ENCODE data around the gene POU5F1. TPM values are rescaled to one million over a fixed set of nuclear protein-coding genes. Genes with fewer than 3 reads are reported as not detected.
A peak's percentile ranks its signal among the peaks of the same experiment; 100 is the strongest.

POU5F1 gene
- total RNA-seq, 1 donor from 2014 or later = not detected

GRCh38 chr6:31118178-31118577 is 52.3 kb downstream of the POU5F1 start:
- H3K9me3 Mint-ChIP-seq (ENCODE audit: unreplicated experiment) = no peaks in the 10 kb centered on the region
- peaks cover 39% of the 10 kb centered on the region for H3K4me1 Mint-ChIP-seq (ENCODE audit: unreplicated experiment)
- H3K4me3 Mint-ChIP-seq (ENCODE audit: unreplicated experiment) = no peak overlapping the region
- no peaks in the 10 kb centered on the region for H3K36me3 Mint-ChIP-seq (ENCODE audit: unreplicated experiment)
- TF ChIP-seq CTCF (IDR thresholded peaks at IDR 0.05) = no peak
- no peak for DNase-seq (ENCODE audit: extremely low spot score, unreplicated experiment)
- no peak overlapping the region for H3K27ac Mint-ChIP-seq (ENCODE audit: unreplicated experiment)
- H3K27me3 Mint-ChIP-seq (ENCODE audit: unreplicated experiment) = no peaks in the 10 kb centered on the region

GRCh38 chr6:31116661-31117385 is 53.7 kb downstream of the POU5F1 start:
- H3K4me3 Mint-ChIP-seq (ENCODE audit: unreplicated experiment) = no peak overlapping the region
- no peak for DNase-seq (ENCODE audit: extremely low spot score, unreplicated experiment)
- no peaks in the 10 kb centered on the region for H3K27me3 Mint-ChIP-seq (ENCODE audit: unreplicated experiment)

GRCh38 chr6:31115941-31116560 is 54.4 kb downstream of the POU5F1 start:
- H3K4me3 Mint-ChIP-seq (ENCODE audit: unreplicated experiment) = no peak overlapping the region
- H3K9me3 Mint-ChIP-seq (ENCODE audit: unreplicated experiment) = no peaks in the 10 kb centered on the region
- H3K27ac Mint-ChIP-seq (ENCODE audit: unreplicated experiment) = peak overlapping the region; percentile 52
- no peak for TF ChIP-seq CTCF (IDR thresholded peaks at IDR 0.05)
- no peaks in the 10 kb centered on the region for H3K36me3 Mint-ChIP-seq (ENCODE audit: unreplicated experiment)
- DNase-seq (ENCODE audit: extremely low spot score, unreplicated experiment) = no peak
- H3K4me1 Mint-ChIP-seq (ENCODE audit: unreplicated experiment) = peaks cover 34% of the 10 kb centered on the region
- no peaks in the 10 kb centered on the region for H3K27me3 Mint-ChIP-seq (ENCODE audit: unreplicated experiment)

More at GRCh38 chr6:31116661-31117385, 53.7 kb downstream of the POU5F1 start:
- no peak for TF ChIP-seq CTCF (IDR thresholded peaks at IDR 0.05)
- Mint-ChIP-seq H3K9me3 (ENCODE audit: unreplicated experiment) (no peaks in the 10 kb centered on the region), H3K4me1 (ENCODE audit: unreplicated experiment) (peaks cover 34% of the 10 kb centered on the region), H3K36me3 (ENCODE audit: unreplicated experiment) (no peaks in the 10 kb centered on the region), H3K27ac (ENCODE audit: unreplicated experiment) (no peak overlapping the region)

GRCh38 chr6:31114970-31115849 is 55.3 kb downstream of the POU5F1 start:
- Mint-ChIP-seq H3K27me3 (ENCODE audit: unreplicated experiment) (peaks cover 5% of the 10 kb centered on the region), H3K4me3 (ENCODE audit: unreplicated experiment) (peak overlapping the region; percentile 52), H3K36me3 (ENCODE audit: unreplicated experiment) (no peaks in the 10 kb centered on the region), H3K27ac (ENCODE audit: unreplicated experiment) (peak overlapping the region; percentile 95), H3K4me1 (ENCODE audit: unreplicated experiment) (peaks cover 34% of the 10 kb centered on the region), H3K9me3 (ENCODE audit: unreplicated experiment) (no peaks in the 10 kb centered on the region)
- DNase-seq (ENCODE audit: extremely low spot score, unreplicated experiment) = no peak
- peak; percentile 15 for TF ChIP-seq CTCF (IDR thresholded peaks at IDR 0.05)

GRCh38 chr6:31114541-31114878 is 56.0 kb downstream of the POU5F1 start, which contains the start of gene PSORS1C1:
Gene PSORS1C1 (plus strand): TSS chr6:31114800. CDS start chr6:31129633, 14,833 bp downstream.
- H3K4me3 Mint-ChIP-seq (ENCODE audit: unreplicated experiment) = peak within 1 kb of the TSS; percentile 52
- H3K27me3 Mint-ChIP-seq (ENCODE audit: unreplicated experiment) = peaks cover 12% of the 10 kb centered on the region
- no peaks in the 10 kb centered on the region for H3K9me3 Mint-ChIP-seq (ENCODE audit: unreplicated experiment)
- TF ChIP-seq CTCF (IDR thresholded peaks at IDR 0.05) = no peak
- H3K4me1 Mint-ChIP-seq (ENCODE audit: unreplicated experiment) = peaks cover 34% of the 10 kb centered on the region
- H3K36me3 Mint-ChIP-seq (ENCODE audit: unreplicated experiment) = no peaks in the 10 kb centered on the region
- H3K27ac Mint-ChIP-seq (ENCODE audit: unreplicated experiment) = peak within 1 kb of the TSS; percentile 95
- DNase-seq (ENCODE audit: extremely low spot score, unreplicated experiment) = no peak
